CD14-positive monocyte (primary cell): ENCODE data around the gene PPID. TPM values are rescaled to one million over a fixed set of nuclear protein-coding genes. Genes with fewer than 3 reads are reported as not detected.

Source experiments
- DNase-seq, 3 donors: peaks; one replicate each; pipeline ENCODE4 v3.0.0-alpha.2; 2011 to 2022
- H2AFZ ChIP-seq: 2 replicates; pipeline ENCODE4 v1.6.0; 2012; ENCODE audit warnings: mild to moderate bottlenecking, low read depth, low read length, inconsistent platforms; ENCODE audit not compliant: insufficient read depth, poor library complexity, severe bottlenecking
- H3K27ac ChIP-seq, 2 donors: 1 replicate in 1 of 2; 2 replicates in 1 of 2; pipeline ENCODE4 v1.5.1; 2012 to 2013; ENCODE audit warnings: low read length in 2 of 2, control low read depth in 1 of 2, inconsistent platforms in 1 of 2, low read depth in 1 of 2, mild to moderate bottlenecking in 1 of 2
- H3K27me3 ChIP-seq, 2 donors: one replicate each; pipeline versions ENCODE4 v1.6.0 to v1.6.1; 2011 to 2013; ENCODE audit warnings: low read length in 2 of 2; ENCODE audit not compliant: control insufficient read depth in 2 of 2, insufficient read depth in 2 of 2
- H3K36me3 ChIP-seq, 2 donors: replicated peaks in 1 of 2; 1 replicate in 1 of 2; 2 replicates in 1 of 2; pipeline versions ENCODE4 v1.5.1 to v1.6.1; 2012 to 2013; ENCODE audit warnings: low read length in 2 of 2, control low read depth in 1 of 2, inconsistent platforms in 1 of 2, mild to moderate bottlenecking in 1 of 2; ENCODE audit not compliant: insufficient read depth in 2 of 2, control insufficient read depth in 1 of 2
- H3K4me1 ChIP-seq, 2 donors: 1 replicate in 1 of 2; 2 replicates in 1 of 2; pipeline versions ENCODE4 v1.5.1 to v1.6.1; 2012 to 2013; ENCODE audit warnings: low read length in 2 of 2, control low read depth in 1 of 2, inconsistent platforms in 1 of 2, mild to moderate bottlenecking in 1 of 2, moderate library complexity in 1 of 2; ENCODE audit not compliant: insufficient read depth in 2 of 2, control insufficient read depth in 1 of 2
- H3K4me2 ChIP-seq: replicated peaks from 2 replicates; pipeline ENCODE3; 2012; ENCODE audit warnings: low read length, moderate library complexity, mild to moderate bottlenecking; ENCODE audit not compliant: poor library complexity, severe bottlenecking; ENCODE audit errors: extremely low read depth
- H3K4me3 ChIP-seq, 3 experiments: fragments of 200-600 bp in 1 of 3; sonication (generic) in 1 of 3; replicated peaks in 1 of 3; 1 replicate in 2 of 3; 2 replicates in 1 of 3; pipeline ENCODE4 v1.5.1; 2011 to 2013; ENCODE audit warnings: low read length in 3 of 3, mild to moderate bottlenecking in 3 of 3, control low read depth in 2 of 3, low read depth in 2 of 3, inconsistent platforms in 1 of 3, moderate library complexity in 1 of 3
- H3K79me2 ChIP-seq: 2 replicates; pipeline ENCODE4 v1.6.0; 2012; ENCODE audit warnings: mild to moderate bottlenecking, control low read depth, inconsistent platforms, low read length, moderate library complexity; ENCODE audit not compliant: insufficient read depth
- H3K9ac ChIP-seq: 2 replicates; pipeline ENCODE4 v1.6.0; 2017; ENCODE audit warnings: low read length, mild to moderate bottlenecking; ENCODE audit not compliant: insufficient read depth, poor library complexity, severe bottlenecking
- H3K9me3 ChIP-seq, 2 donors: replicated peaks in 1 of 2; 1 replicate in 1 of 2; 2 replicates in 1 of 2; pipeline versions ENCODE4 v1.5.1 to v1.6.1; 2012 to 2013; ENCODE audit warnings: low read length in 2 of 2, control low read depth in 1 of 2; ENCODE audit not compliant: control insufficient read depth in 1 of 2, insufficient read depth in 1 of 2
- H4K20me1 ChIP-seq: 2 replicates; pipeline ENCODE4 v1.6.0; 2012; ENCODE audit warnings: mild to moderate bottlenecking, low read length, control low read depth, moderate library complexity; ENCODE audit not compliant: insufficient read depth
- H3K27ac Mint-ChIP-seq, 7 donors: one replicate each; pipeline ENCODE4 v1.8.0; 2020; ENCODE audit warnings: mild to moderate bottlenecking in 7 of 7, mixed read lengths in 7 of 7, moderate library complexity in 6 of 7, inconsistent platforms in 2 of 7
- H3K27me3 Mint-ChIP-seq, 3 donors: one replicate each; pipeline ENCODE4 v1.8.0; 2021 to 2022; ENCODE audit warnings: low read depth in 3 of 3, mild to moderate bottlenecking in 3 of 3, mixed read lengths in 3 of 3, moderate library complexity in 3 of 3, inconsistent platforms in 1 of 3
- H3K36me3 Mint-ChIP-seq, 2 donors: one replicate each; pipeline ENCODE4 v1.8.0; 2020; ENCODE audit warnings: mixed read lengths in 2 of 2, inconsistent platforms in 1 of 2, mild to moderate bottlenecking in 1 of 2
- H3K4me1 Mint-ChIP-seq: one replicate; pipeline ENCODE4 v1.8.0; 2020; ENCODE audit warnings: mild to moderate bottlenecking, mixed read lengths
- H3K4me3 Mint-ChIP-seq, 2 donors: one replicate each; pipeline ENCODE4 v1.8.0; 2020; ENCODE audit warnings: mild to moderate bottlenecking in 2 of 2, mixed read lengths in 2 of 2, moderate library complexity in 1 of 2
- H3K9me3 Mint-ChIP-seq, 7 donors: one replicate each; pipeline ENCODE4 v1.8.0; 2020 to 2022; ENCODE audit warnings: mixed read lengths in 7 of 7, mild to moderate bottlenecking in 6 of 7, moderate library complexity in 6 of 7, inconsistent platforms in 2 of 7
- WGBS: methylation state at CpG from one replicate; pipeline ENCODE4 v1.1.5; 2013; ENCODE audit warnings: missing lambda C conversion rate; ENCODE audit not compliant: insufficient coverage; 5-methylcytosine and 5-hydroxymethylcytosine counted together
- intact Hi-C, 2 donors: fragments of 100-400 bp; cut with micrococcal nuclease; formaldehyde crosslinking; loops; one replicate each; pipeline versions ENCODE4 v1.15.0 to v1.15.1; 2023
- polyA plus RNA-seq, 3 donors: library from polyadenylated mRNA; depleted of rRNA in 1 of 3; unstranded in 2 of 3; stranded (reverse) in 1 of 3; fragments of 300-500 nt in 2 of 3; fragments of >200 nt in 1 of 3; fragmentation: Illumina TruSeq in 2 of 3; gene quantifications; 1 replicate in 2 of 3; 2 replicates in 1 of 3; pipeline ENCODE4 v1.2.3, GENCODE V29; 2012 to 2021
- TF ChIP-seq, protein P1 (sequence below): fragments of 200-600 bp; IDR thresholded peaks from one replicate; pipeline ENCODE4 v1.8.0; 2022; ENCODE audit warnings: antibody characterized with exemption, mild to moderate bottlenecking

PPID gene
- polyA plus RNA-seq, 3 donors: 11.0 to 30.5 (median 18.1) TPM

GRCh38 chr4:158741326-158742021 is 18.3 kb upstream of the PPID start:
- H3K4me1 ChIP-seq: no peaks in the 10 kb centered on the region
- intact Hi-C loops: no loop called here
- H3K27ac ChIP-seq: no peak overlapping the region
- H3K9me3 Mint-ChIP-seq: peaks cover 0 to 13% (median 8%) of the 10 kb centered on the region in 7 donors
- H3K27me3 ChIP-seq: no peaks in the 10 kb centered on the region
- no peaks in the 10 kb centered on the region for H4K20me1 ChIP-seq
- no peak overlapping the region for H2AFZ ChIP-seq
- H3K4me3 Mint-ChIP-seq: no peak overlapping the region
- H3K36me3 Mint-ChIP-seq: no peaks in the 10 kb centered on the region
- H3K4me2 ChIP-seq: no peak overlapping the region
- H3K4me3 ChIP-seq: no peak overlapping the region
- H3K79me2 ChIP-seq: no peaks in the 10 kb centered on the region
- H3K36me3 ChIP-seq: no peaks in the 10 kb centered on the region
- no peak for DNase-seq
- peaks cover 0 to 1% (median 0%) of the 10 kb centered on the region in 3 donors for H3K27me3 Mint-ChIP-seq
- H3K27ac Mint-ChIP-seq: no peak overlapping the region
- no peak overlapping the region for H3K9ac ChIP-seq
- no peaks in the 10 kb centered on the region for H3K4me1 Mint-ChIP-seq
- no CpG with 5 or more reads among the region's 3 CpGs for WGBS
- TF ChIP-seq, protein P1, sequence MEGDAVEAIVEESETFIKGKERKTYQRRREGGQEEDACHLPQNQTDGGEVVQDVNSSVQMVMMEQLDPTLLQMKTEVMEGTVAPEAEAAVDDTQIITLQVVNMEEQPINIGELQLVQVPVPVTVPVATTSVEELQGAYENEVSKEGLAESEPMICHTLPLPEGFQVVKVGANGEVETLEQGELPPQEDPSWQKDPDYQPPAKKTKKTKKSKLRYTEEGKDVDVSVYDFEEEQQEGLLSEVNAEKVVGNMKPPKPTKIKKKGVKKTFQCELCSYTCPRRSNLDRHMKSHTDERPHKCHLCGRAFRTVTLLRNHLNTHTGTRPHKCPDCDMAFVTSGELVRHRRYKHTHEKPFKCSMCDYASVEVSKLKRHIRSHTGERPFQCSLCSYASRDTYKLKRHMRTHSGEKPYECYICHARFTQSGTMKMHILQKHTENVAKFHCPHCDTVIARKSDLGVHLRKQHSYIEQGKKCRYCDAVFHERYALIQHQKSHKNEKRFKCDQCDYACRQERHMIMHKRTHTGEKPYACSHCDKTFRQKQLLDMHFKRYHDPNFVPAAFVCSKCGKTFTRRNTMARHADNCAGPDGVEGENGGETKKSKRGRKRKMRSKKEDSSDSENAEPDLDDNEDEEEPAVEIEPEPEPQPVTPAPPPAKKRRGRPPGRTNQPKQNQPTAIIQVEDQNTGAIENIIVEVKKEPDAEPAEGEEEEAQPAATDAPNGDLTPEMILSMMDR: no peak
- peaks cover 1 to 6% of the 10 kb centered on the region in 2 donors for H3K9me3 ChIP-seq

DNA sequence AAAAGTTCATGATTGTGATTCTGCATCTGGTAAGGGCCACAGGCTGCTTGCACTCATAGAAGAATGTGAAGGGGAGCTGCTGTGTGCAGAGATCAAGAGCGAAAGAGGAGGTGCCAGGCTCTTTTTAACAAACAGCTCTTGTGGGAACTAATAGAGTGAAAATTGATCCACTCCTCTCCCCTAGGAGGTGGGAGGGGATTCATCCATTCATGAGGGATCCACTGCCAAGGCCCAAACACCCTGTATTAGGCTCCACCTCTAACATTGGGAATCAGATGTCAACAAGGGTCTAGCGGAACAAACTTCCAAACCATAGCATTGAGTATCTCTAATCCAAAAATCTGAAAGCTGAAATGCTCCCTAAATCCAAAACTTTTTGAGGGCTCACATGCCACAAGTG is 16.4 kb upstream of the PPID start:
- Mint-ChIP-seq H3K4me3 (no peak overlapping the region), H3K9me3 (peaks cover 0 to 13% (median 9%) of the 10 kb centered on the region in 7 donors), H3K36me3 (no peaks in the 10 kb centered on the region), H3K27ac (no peak overlapping the region), H3K4me1 (no peaks in the 10 kb centered on the region), H3K27me3 (peaks cover 0 to 3% (median 1%) of the 10 kb centered on the region in 3 donors)
- peaks cover 5 to 8% of the 10 kb centered on the region in 2 donors for H3K9me3 ChIP-seq
- H3K36me3 ChIP-seq: no peaks in the 10 kb centered on the region
- no peaks in the 10 kb centered on the region for H4K20me1 ChIP-seq
- H3K4me3 ChIP-seq: no peak overlapping the region
- no peak overlapping the region for H2AFZ ChIP-seq
- no peaks in the 10 kb centered on the region for H3K79me2 ChIP-seq
- H3K4me1 ChIP-seq: no peaks in the 10 kb centered on the region
- H3K9ac ChIP-seq: no peak overlapping the region
- intact Hi-C loops: no loop called here
- no peaks in the 10 kb centered on the region for H3K27me3 ChIP-seq
- no CpG with 5 or more reads among the region's 2 CpGs for WGBS
- no peak overlapping the region for H3K27ac ChIP-seq
- no peak for DNase-seq
- TF ChIP-seq, protein P1: no peak
- no peak overlapping the region for H3K4me2 ChIP-seq
